GM10248 (cell line): ENCODE results near the gene PRR23A.

ENCODE experiments used
- CTCF ChIA-PET: fragments of 300-600 bp; sonication (Branson Sonifier 250); formaldehyde crosslinking; extraction: SDS; loops from one replicate; lab custom pipeline; 2021; ENCODE audit warnings: antibody characterized with exemption; lab: Yijun Ruan, JAX
- POLR2A ChIA-PET: fragments of 350-650 bp; sonication (Branson Sonifier 250); formaldehyde crosslinking; extraction: SDS; loops from one replicate; lab custom pipeline; 2020; ENCODE audit warnings: antibody characterized with exemption; lab: Yijun Ruan, JAX
- DNase-seq: peaks from one replicate; pipeline ENCODE4 v3.0.0; 2012; ENCODE audit errors: extremely low spot score
- TF ChIP-seq, protein P1 (sequence below): IDR thresholded peaks from 2 replicates; pipeline ENCODE4 v1.5.1; 2012; ENCODE audit warnings: mild to moderate bottlenecking, low read depth; ENCODE audit errors: extremely low read depth, missing control alignments, control extremely low read depth

Gene PRR23A

DNA sequence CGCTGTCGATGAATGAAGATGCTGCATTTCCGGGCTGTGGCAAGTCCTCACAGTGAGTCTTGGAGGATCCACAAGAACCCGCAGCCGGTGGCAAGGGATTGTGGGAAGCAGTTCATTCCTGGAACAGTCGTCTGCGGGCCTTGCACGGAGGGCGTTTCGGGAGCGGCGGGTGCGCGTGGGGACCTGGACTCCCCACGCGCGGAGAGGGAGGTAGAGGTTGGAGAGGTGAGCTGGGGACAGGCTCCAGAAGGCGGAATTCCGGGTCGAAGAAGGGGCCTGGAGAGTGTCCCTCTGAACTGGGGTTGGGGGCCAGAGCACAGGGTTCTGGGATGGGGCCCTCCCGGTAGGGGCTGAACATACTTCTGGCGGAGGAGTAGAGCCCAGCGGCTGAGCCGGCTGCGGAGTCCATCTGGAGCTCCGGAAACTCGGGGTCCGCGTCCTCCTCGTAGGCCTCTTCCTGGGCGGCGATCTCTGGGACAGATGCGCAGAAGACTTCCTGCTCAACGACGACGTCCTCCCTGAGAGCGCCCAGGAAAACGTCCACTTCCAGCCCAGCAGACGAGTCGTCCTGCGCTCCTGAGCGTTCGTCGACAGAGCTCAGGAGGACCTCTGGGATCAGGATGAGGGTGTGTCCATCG, 593 bp downstream of the PRR23A start:
- POLR2A ChIA-PET: no interaction called here
- no peak for DNase-seq
- CTCF ChIA-PET: no interaction called here
- TF ChIP-seq, protein P1, sequence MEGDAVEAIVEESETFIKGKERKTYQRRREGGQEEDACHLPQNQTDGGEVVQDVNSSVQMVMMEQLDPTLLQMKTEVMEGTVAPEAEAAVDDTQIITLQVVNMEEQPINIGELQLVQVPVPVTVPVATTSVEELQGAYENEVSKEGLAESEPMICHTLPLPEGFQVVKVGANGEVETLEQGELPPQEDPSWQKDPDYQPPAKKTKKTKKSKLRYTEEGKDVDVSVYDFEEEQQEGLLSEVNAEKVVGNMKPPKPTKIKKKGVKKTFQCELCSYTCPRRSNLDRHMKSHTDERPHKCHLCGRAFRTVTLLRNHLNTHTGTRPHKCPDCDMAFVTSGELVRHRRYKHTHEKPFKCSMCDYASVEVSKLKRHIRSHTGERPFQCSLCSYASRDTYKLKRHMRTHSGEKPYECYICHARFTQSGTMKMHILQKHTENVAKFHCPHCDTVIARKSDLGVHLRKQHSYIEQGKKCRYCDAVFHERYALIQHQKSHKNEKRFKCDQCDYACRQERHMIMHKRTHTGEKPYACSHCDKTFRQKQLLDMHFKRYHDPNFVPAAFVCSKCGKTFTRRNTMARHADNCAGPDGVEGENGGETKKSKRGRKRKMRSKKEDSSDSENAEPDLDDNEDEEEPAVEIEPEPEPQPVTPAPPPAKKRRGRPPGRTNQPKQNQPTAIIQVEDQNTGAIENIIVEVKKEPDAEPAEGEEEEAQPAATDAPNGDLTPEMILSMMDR: no peak

DNA sequence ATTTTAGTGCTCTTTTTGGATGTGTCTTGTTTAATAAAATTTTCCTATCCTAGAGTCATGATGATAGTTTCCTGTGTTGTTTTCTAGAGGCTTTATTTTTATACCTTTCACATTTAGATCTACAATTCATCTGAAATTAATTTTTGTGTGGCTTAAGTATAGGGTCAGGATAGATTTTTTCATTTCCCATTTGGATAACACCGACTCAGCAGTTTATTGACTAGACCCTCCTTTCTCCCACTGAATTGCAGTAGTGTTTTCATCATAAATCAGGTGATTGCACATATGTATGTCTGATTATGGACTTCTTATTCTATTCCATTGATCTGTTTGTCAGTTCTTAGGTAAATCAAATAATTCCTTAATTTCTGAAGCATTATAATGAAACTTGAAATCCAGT, 10.4 kb downstream of the PRR23A start:
- TF ChIP-seq, protein P1: no peak
- CTCF ChIA-PET: no interaction called here
- no peak for DNase-seq
- POLR2A ChIA-PET: no interaction called here

DNA sequence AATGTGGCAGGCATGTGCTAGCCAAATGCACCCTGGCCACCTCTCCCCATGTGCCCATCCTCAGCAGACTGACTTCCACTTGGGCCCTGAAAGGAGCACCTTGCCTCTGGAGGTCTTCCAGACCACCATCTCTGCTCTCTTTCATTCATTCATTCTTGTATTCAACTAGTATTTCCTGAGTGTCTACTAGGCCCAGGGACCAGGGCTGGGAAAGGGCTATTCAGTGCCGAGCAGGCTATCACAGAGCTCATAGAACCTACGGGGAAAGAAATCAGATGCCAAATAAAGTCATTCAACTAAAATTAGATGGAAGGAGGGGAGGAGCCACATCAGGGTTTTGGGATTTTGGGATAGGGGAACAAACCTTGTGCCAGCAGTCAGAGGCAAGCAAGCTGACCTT, 18.9 kb downstream of the PRR23A start:
- DNase-seq: no peak
- POLR2A ChIA-PET: no interaction called here
- TF ChIP-seq, protein P1: no peak
- CTCF ChIA-PET: interaction anchor here (1.0 kb wide), 1 partner anchor 342 kb away, joined by 3 read pairs; no protein-coding TSS in a partner anchor

DNA sequence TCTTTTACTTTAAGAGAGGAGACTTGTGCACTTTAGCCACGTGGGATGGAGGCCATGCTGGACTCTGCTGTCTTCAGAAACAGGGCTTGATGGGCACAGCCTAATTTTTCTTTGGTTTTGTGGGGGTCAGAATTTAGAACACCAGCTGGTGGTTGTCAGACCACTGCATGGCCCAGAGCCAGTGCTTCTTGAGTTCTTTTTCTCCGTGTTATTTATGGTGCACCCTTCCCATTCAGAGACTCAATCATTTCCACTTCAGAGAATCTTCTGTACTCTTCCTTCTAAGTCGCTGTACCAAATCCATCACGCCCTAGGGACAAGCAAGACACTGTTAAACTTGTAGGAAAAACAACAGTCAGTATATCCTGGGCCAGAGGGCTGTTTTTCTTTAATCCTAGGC, 20.1 kb downstream of the PRR23A start:
- CTCF ChIA-PET: no interaction called here

DNA sequence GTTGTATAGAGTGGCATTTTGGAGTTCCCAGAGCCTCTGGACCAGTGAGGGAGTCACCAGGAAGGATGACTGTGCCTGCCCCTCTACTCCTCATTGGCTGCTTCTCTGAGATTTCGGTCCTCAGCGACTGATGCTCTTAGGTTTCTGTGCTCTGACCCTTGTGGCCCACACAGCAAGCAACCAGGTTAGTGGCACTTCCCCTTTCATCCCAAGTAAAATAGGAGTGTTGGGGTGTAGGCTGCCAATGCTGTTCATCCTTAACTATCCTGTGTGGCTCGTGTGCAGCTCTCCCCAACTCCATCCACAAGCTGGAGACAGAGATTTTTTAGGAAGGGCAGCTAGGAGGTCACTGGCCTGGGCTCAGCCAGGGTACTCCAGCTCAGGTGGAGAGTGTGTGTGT, 21.3 kb downstream of the PRR23A start:
- TF ChIP-seq, protein P1: no peak
- ChIA-PET CTCF (no interaction called here), POLR2A (no interaction called here)

More for the DNA sequence above, 20.1 kb downstream of the PRR23A start:
- POLR2A ChIA-PET: no interaction called here
- no peak for DNase-seq
- TF ChIP-seq, protein P1: no peak

DNA sequence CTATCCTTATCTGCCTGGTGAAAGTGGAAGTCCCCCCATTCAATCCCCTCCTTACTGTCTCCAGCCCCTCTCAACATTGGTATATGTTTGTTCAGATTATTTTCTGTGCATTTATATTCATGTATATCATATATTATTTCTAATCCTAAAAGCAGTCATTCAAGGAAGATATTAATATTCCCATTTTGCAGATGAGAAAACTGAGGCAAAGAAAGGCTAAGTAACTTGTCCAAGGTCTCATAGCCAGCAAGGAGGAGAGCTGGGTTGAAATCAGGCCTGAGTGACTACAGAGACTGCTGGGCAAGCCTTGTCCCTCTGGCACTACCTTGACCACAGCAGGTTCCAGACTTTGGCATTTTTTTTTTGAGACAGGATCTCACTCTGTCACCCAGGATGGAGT, 30.0 kb downstream of the PRR23A start:
- POLR2A ChIA-PET: no interaction called here
- CTCF ChIA-PET: interaction anchor here (1.1 kb wide), 1 partner anchor 53 kb away, joined by 4 read pairs; no protein-coding TSS in a partner anchor
- no peak for DNase-seq
- TF ChIP-seq, protein P1: no peak

More for the DNA sequence above, 21.3 kb downstream of the PRR23A start:
- no peak for DNase-seq
